Peyer's patch (tissue), 4 donors: ENCODE measurements around the gene PPM1L. TPM values are rescaled to one million over a fixed set of nuclear protein-coding genes. Genes with fewer than 3 reads are reported as not detected.

Source experiments
- DNase-seq, 3 donors: peaks; one replicate each; pipeline ENCODE4 v3.0.0-alpha.2; 2017 to 2019
- H3K27ac ChIP-seq, 4 donors: fragments of 200-600 bp; sonication (generic); one replicate each; pipeline ENCODE4 v1.5.1; 2016 to 2019
- H3K27me3 ChIP-seq, 2 donors: fragments of 200-600 bp; sonication (generic); one replicate each; pipeline ENCODE4 v1.5.1; 2019
- H3K36me3 ChIP-seq, 3 donors: fragments of 200-600 bp; sonication (generic); one replicate each; pipeline ENCODE4 v1.5.1; 2016 to 2019
- H3K4me1 ChIP-seq, 4 donors: fragments of 200-600 bp; sonication (generic); one replicate each; pipeline ENCODE4 v1.5.1; 2016 to 2019
- H3K4me3 ChIP-seq, 4 donors: fragments of 200-600 bp; sonication (generic); 1 replicate in 3 of 4; 2 replicates in 1 of 4; pipeline ENCODE4 v1.5.1; 2016 to 2019; ENCODE audit warnings: mild to moderate bottlenecking in 1 of 4
- H3K9me3 ChIP-seq, 4 donors: fragments of 200-600 bp; sonication (generic); one replicate each; pipeline ENCODE4 v1.5.1; 2016 to 2019; ENCODE audit warnings: mild to moderate bottlenecking in 1 of 4
- POLR2A ChIP-seq, 2 donors: fragments of 450-650 bp; IDR thresholded peaks; one replicate each; pipeline ENCODE4 v1.5.1; 2017; ENCODE audit warnings: antibody characterized with exemption in 2 of 2, mild to moderate bottlenecking in 2 of 2, moderate library complexity in 2 of 2
- total RNA-seq, 4 donors: library from RNA; depleted of rRNA; stranded (reverse); fragments of >200 nt; gene quantifications; one replicate each; pipeline ENCODE4 v1.1.0, GENCODE V29; 2016
- TF ChIP-seq, protein P1 (sequence below), 6 experiments: fragments of 450-650 bp in 4 of 6; fragments of 200-600 bp in 2 of 6; sonication (generic) in 1 of 6; IDR thresholded peaks; one replicate each; pipeline ENCODE4 v1.5.1; 2017 to 2019; ENCODE audit warnings: antibody characterized with exemption in 6 of 6, mild to moderate bottlenecking in 3 of 6, moderate library complexity in 1 of 6

Gene PPM1L
- total RNA-seq, 4 donors from 2014 or later = 8.4 to 17.8 (median 12.7) TPM

DNA sequence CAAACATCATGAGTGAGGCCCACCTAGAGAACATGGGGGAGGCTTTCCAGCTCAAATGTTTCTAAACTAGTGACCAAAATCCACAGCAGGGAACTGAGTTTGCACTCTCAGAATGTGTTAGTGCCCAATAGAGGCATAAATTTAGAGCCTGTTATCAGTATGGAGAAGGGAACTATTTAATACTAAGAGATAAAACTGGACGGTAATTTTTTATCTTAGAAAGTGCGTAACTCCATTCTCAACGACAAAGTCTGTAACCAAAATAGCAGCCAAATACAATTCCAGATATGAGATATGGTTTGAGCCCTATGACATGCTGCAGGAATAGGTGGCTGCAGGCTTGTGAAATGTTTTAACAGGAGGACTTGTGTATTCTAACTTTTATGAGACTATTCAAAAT is 345.6 kb downstream of the PPM1L start:
- TF ChIP-seq POLR2A (IDR thresholded peaks at IDR 0.05) = no peak
- TF ChIP-seq, protein P1, sequence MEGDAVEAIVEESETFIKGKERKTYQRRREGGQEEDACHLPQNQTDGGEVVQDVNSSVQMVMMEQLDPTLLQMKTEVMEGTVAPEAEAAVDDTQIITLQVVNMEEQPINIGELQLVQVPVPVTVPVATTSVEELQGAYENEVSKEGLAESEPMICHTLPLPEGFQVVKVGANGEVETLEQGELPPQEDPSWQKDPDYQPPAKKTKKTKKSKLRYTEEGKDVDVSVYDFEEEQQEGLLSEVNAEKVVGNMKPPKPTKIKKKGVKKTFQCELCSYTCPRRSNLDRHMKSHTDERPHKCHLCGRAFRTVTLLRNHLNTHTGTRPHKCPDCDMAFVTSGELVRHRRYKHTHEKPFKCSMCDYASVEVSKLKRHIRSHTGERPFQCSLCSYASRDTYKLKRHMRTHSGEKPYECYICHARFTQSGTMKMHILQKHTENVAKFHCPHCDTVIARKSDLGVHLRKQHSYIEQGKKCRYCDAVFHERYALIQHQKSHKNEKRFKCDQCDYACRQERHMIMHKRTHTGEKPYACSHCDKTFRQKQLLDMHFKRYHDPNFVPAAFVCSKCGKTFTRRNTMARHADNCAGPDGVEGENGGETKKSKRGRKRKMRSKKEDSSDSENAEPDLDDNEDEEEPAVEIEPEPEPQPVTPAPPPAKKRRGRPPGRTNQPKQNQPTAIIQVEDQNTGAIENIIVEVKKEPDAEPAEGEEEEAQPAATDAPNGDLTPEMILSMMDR (IDR thresholded peaks at IDR 0.05) = no peak
- Histone ChIP-seq H3K27me3 (no peaks in the 10 kb centered on the region), H3K36me3 (no peaks in the 10 kb centered on the region), H3K27ac (no peak overlapping the region), H3K4me3 (no peak overlapping the region), H3K9me3 (no peaks in the 10 kb centered on the region), H3K4me1 (peaks cover 0 to 8% (median 2%) of the 10 kb centered on the region in 4 donors)
- DNase-seq = no peak

DNA sequence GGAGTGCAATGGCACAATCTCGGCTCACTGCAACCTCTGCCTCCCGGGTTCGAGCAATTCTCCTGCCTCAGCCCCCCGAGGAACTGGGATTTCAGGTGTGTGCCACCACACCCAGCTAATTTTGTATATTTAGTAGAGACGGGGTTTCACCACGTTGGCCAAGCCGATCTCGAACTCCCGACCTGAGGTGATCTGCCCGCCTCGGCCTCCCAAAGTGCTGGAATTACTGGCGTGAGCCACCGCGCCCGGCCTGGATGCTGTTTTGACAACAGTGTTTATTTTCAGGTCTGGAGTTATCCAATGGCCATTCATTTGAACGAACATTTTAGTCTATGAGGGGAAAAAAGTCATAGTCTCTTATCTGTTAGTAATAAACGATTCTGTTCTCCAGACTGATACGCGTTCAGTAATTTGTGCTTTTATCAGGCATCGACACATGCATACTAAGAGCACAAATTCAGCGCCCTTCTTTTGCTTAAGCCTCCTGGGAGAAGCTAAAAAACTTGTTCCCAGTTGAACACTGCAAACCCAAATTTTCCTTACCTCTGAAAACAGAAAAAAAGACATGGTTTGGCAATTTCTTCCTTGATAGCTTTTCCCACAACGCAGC is 347.9 kb downstream of the PPM1L start:
- Histone ChIP-seq H3K4me3 (peak overlapping the region in 1 of 4 donors; percentile 66), H3K36me3 (no peaks in the 10 kb centered on the region), H3K27ac (no peak overlapping the region), H3K4me1 (peaks cover 0 to 8% (median 2%) of the 10 kb centered on the region in 4 donors), H3K9me3 (no peaks in the 10 kb centered on the region), H3K27me3 (no peaks in the 10 kb centered on the region)
- TF ChIP-seq, protein P1 (IDR thresholded peaks at IDR 0.05) = no peak
- no peak for TF ChIP-seq POLR2A (IDR thresholded peaks at IDR 0.05)
- no peak for DNase-seq

DNA sequence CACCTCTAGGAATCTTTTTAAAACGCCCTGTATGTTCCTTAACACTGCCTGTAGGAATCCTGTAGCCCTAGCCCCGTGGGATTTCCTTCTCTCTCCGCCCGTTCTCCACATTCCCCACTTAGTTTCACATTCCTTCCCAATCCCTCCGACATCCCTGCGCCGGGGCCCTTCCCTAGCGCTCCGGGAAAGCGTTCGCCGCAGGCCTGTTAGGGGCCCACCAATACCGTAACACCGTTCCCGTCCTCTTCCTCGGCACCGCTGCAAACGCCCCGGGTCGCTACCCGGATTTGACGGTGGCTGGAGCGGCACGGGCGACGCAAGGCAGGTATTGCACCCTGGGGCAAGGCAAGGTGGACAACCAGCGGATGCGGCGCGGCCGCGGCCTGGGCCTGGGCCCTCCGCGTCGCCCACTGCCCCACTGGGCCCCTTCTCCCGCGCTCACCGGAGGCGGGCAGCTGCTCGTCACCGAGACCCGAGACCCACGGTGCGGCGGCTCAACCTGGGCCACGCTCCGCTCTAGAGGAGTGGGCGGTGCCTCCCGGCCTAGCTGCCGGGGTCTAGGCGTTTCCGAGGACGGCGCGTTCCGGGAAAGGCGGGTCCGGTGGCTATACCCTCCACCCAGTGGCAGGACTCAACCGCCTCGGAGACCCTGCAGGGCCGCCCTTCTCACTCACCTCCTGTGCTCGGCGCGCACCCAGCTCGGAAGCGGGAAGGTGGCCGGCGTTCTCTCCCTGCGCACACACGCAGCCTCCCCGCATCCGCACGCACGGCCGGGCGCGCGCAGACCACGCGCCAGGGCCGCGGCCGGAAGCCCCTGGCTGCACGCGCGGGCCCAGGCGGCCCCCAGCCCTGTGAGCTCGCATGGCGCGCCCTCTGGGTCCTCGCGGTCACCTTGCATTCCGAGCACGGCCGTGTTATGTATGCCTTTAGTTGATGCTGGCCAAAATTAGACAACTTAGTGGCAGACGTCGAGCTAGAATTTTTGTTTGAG is 348.8 kb downstream of the PPM1L start, which contains the start of gene B3GALNT1:
TSS of gene B3GALNT1 (minus strand) at position 789 of the 991 bp plus-strand sequence. CDS start 18,595 bp downstream, outside the sequence.
- Histone ChIP-seq H3K4me3 (peak within 1 kb of the TSS; percentile 53 to 76 (median 64)), H3K27ac (peak within 1 kb of the TSS in 2 of 4 donors; percentile 5 to 62), H3K27me3 (no peaks in the 10 kb centered on the region), H3K4me1 (peaks cover 0 to 8% (median 2%) of the 10 kb centered on the region in 4 donors), H3K36me3 (no peaks in the 10 kb centered on the region), H3K9me3 (no peaks in the 10 kb centered on the region)
- DNase-seq = peak in 2 of 3 donors; percentile 58 to 64
- no peak for TF ChIP-seq POLR2A (IDR thresholded peaks at IDR 0.05)
- TF ChIP-seq, protein P1 (IDR thresholded peaks at IDR 0.05) = peak in 1 of 6 experiments; percentile 2

DNA sequence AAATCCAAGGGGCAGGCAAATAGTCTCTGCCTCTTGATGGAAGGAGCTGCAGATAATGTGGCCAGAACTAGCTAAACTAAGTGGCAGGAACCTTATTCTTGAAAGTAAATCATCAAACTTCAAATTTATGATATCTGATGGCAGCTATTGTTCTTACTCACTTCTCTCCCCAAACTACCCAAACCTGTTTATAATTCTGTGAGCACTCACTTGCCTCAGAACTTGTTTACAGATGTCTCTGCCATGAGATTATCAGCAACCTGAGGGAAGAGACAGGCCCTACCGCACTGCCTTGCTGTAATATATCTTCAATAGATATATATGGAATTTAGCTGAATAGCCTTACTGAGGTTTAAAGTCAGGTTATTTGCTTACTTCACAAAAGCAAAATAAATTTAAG is 351.3 kb downstream of the PPM1L start:
- Histone ChIP-seq H3K36me3 (no peaks in the 10 kb centered on the region), H3K27ac (no peak overlapping the region), H3K4me3 (no peak overlapping the region), H3K27me3 (no peaks in the 10 kb centered on the region), H3K4me1 (peaks cover 0 to 8% (median 0%) of the 10 kb centered on the region in 4 donors), H3K9me3 (no peaks in the 10 kb centered on the region)
- TF ChIP-seq, protein P1 (IDR thresholded peaks at IDR 0.05) = no peak
- TF ChIP-seq POLR2A (IDR thresholded peaks at IDR 0.05) = no peak
- DNase-seq = no peak

DNA sequence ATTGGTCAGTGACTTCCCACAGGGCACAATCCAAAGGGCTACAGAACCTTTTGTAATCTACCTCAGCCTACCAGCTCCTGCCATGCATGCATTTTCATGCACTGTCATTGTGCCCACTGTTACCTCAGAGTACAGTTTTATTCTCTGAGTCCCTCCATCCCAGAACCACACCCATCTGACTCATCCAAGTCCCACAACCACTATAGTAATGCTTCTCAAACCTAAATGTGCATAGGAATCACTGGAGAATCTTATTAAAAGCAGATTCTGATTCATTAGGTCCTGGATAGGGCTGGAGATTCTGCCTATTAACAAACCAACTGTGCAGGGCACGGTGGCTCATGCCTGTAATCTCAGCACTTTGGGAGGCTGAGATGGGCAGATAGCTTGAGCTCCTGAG is 352.8 kb downstream of the PPM1L start:
- TF ChIP-seq POLR2A (IDR thresholded peaks at IDR 0.05) = no peak
- TF ChIP-seq, protein P1 (IDR thresholded peaks at IDR 0.05) = no peak
- DNase-seq = no peak
- Histone ChIP-seq H3K36me3 (no peaks in the 10 kb centered on the region), H3K4me3 (no peak overlapping the region), H3K4me1 (peaks cover 0 to 8% (median 0%) of the 10 kb centered on the region in 4 donors), H3K9me3 (no peaks in the 10 kb centered on the region), H3K27ac (no peak overlapping the region), H3K27me3 (no peaks in the 10 kb centered on the region)
